CD4-positive, alpha-beta memory T cell (primary cell): ENCODE data around the gene PAK1. TPM values are rescaled to one million over a fixed set of nuclear protein-coding genes. Genes with fewer than 3 reads are reported as not detected.
A peak's percentile ranks its signal among the peaks of the same experiment; 100 is the strongest.

Source experiments
- CTCF ChIA-PET: fragments of 350-600 bp; sonication (Branson Sonifier 250); formaldehyde crosslinking; loops from one replicate; lab custom pipeline; 2021; ENCODE audit warnings: inconsistent platforms; ENCODE audit not compliant: partially characterized antibody; lab: Charles Lee
- POLR2A ChIA-PET: fragments of 350-600 bp; sonication (Branson Sonifier 250); formaldehyde crosslinking; loops from one replicate; lab custom pipeline; 2021; ENCODE audit not compliant: partially characterized antibody; lab: Charles Lee
- DNase-seq, 5 donors: peaks; one replicate each; pipeline versions ENCODE4 v3.0.0 to v3.0.0-alpha.2; 2020 to 2022; ENCODE audit warnings: mixed read lengths in 1 of 5
- H3K27ac ChIP-seq: one replicate; pipeline ENCODE4 v1.7.0; 2013; ENCODE audit warnings: low read depth, low read length
- H3K27me3 ChIP-seq: 2 replicates; pipeline ENCODE4 v1.7.0; 2013; ENCODE audit warnings: mild to moderate bottlenecking, low read length, moderate library complexity; ENCODE audit not compliant: insufficient read depth
- H3K36me3 ChIP-seq: 2 replicates; pipeline ENCODE4 v1.7.0; 2013; ENCODE audit warnings: mild to moderate bottlenecking, low read length, moderate library complexity; ENCODE audit not compliant: insufficient read depth
- H3K4me1 ChIP-seq: 2 replicates; pipeline ENCODE4 v1.7.0; 2013; ENCODE audit warnings: mild to moderate bottlenecking, low read length, moderate library complexity; ENCODE audit not compliant: insufficient read depth
- H3K4me3 ChIP-seq, 2 donors: one replicate each; pipeline ENCODE4 v1.7.0; 2013; ENCODE audit warnings: low read length in 2 of 2, mild to moderate bottlenecking in 1 of 2
- H3K9me3 ChIP-seq, 2 donors: one replicate each; pipeline ENCODE4 v1.7.0; 2013; ENCODE audit warnings: low read length in 2 of 2, control low read depth in 1 of 2; ENCODE audit not compliant: control insufficient read depth in 1 of 2
- H3K27ac Mint-ChIP-seq, 7 donors: one replicate each; pipeline ENCODE4 v1.8.0; 2020 to 2021; ENCODE audit warnings: mixed read lengths in 7 of 7, mild to moderate bottlenecking in 6 of 7, inconsistent platforms in 3 of 7, moderate library complexity in 3 of 7
- H3K27me3 Mint-ChIP-seq, 2 donors: one replicate each; pipeline ENCODE4 v1.8.0; 2020 to 2021; ENCODE audit warnings: mixed read lengths in 2 of 2
- H3K36me3 Mint-ChIP-seq, 2 donors: one replicate each; pipeline ENCODE4 v1.8.0; 2020 to 2021; ENCODE audit warnings: mixed read lengths in 2 of 2, inconsistent platforms in 1 of 2, mild to moderate bottlenecking in 1 of 2
- H3K4me1 Mint-ChIP-seq, 4 donors: one replicate each; pipeline ENCODE4 v1.8.0; 2020 to 2021; ENCODE audit warnings: mixed read lengths in 4 of 4, mild to moderate bottlenecking in 1 of 4
- H3K4me3 Mint-ChIP-seq, 8 donors: one replicate each; pipeline ENCODE4 v1.8.0; 2020 to 2021; ENCODE audit warnings: mixed read lengths in 8 of 8, mild to moderate bottlenecking in 7 of 8, moderate library complexity in 6 of 8, inconsistent platforms in 3 of 8
- H3K9me3 Mint-ChIP-seq, 8 donors: one replicate each; pipeline ENCODE4 v1.8.0; 2020 to 2021; ENCODE audit warnings: mixed read lengths in 8 of 8, mild to moderate bottlenecking in 5 of 8, inconsistent platforms in 3 of 8, moderate library complexity in 1 of 8
- intact Hi-C: fragments of 100-400 bp; cut with micrococcal nuclease; formaldehyde crosslinking; loops from one replicate; pipeline ENCODE4 v1.15.1; 2023
- polyA plus RNA-seq, 2 donors: library from polyadenylated mRNA; unstranded; fragments of 300-500 nt; fragmentation: Illumina TruSeq; gene quantifications; one replicate each; pipeline ENCODE4 v1.2.3, GENCODE V29; 2021
- total RNA-seq, 2 experiments: library from RNA; stranded (reverse); gene quantifications; one replicate each; pipeline ENCODE4 v1.2.3, GENCODE V29; 2021

PAK1 gene
- total and polyA plus RNA-seq, 4 experiments from 2014 or later, result 9.3 to 10.4 (median 9.7) TPM

- no peaks in the 10 kb centered on the region for H3K4me1 ChIP-seq
- no peaks in the 10 kb centered on the region for H3K4me1 Mint-ChIP-seq
- H3K9me3 ChIP-seq, result no peaks in the 10 kb centered on the region
- H3K4me3 Mint-ChIP-seq, result no peak overlapping the region
- peak overlapping the region in 3 of 7 donors; percentile 49 to 86 (median 68) for H3K27ac Mint-ChIP-seq
- H3K4me3 ChIP-seq, result no peak overlapping the region
- no peaks in the 10 kb centered on the region for H3K27me3 Mint-ChIP-seq
- ChIA-PET POLR2A (no interaction called here), CTCF (interaction anchor here (0.7 kb wide), 1 partner anchor 22 kb away, joined by 5 read pairs; no protein-coding TSS in a partner anchor)
- DNase-seq, result no peak
- H3K9me3 Mint-ChIP-seq, result peaks cover 0 to 7% (median 0%) of the 10 kb centered on the region in 8 donors
- no peaks in the 10 kb centered on the region for H3K27me3 ChIP-seq
- H3K27ac ChIP-seq, result no peak overlapping the region
- no peaks in the 10 kb centered on the region for H3K36me3 ChIP-seq
- H3K36me3 Mint-ChIP-seq, result peaks cover 26 to 29% of the 10 kb centered on the region in 2 donors
- intact Hi-C loops, result no loop called here
These were observed 141.6 kb downstream of the PAK1 start for GRCh38 chr11:77332259-77332658.

- H3K4me3 Mint-ChIP-seq, result no peak overlapping the region
- H3K36me3 Mint-ChIP-seq, result peaks cover 31 to 37% of the 10 kb centered on the region in 2 donors
- intact Hi-C loops, result no loop called here
- Histone ChIP-seq H3K27ac (no peak overlapping the region), H3K27me3 (no peaks in the 10 kb centered on the region), H3K36me3 (no peaks in the 10 kb centered on the region), H3K4me3 (no peak overlapping the region), H3K9me3 (no peaks in the 10 kb centered on the region), H3K4me1 (no peaks in the 10 kb centered on the region)
- no peak overlapping the region for H3K27ac Mint-ChIP-seq
- no peaks in the 10 kb centered on the region for H3K27me3 Mint-ChIP-seq
- H3K4me1 Mint-ChIP-seq, result no peaks in the 10 kb centered on the region
- ChIA-PET CTCF (interaction anchor here (1.0 kb wide), 1 partner anchor 45 kb away, joined by 3 read pairs; no protein-coding TSS in a partner anchor), POLR2A (no interaction called here)
- peaks cover 0 to 2% (median 0%) of the 10 kb centered on the region in 8 donors for H3K9me3 Mint-ChIP-seq
- no peak for DNase-seq
These were observed 148.7 kb downstream of the PAK1 start for GRCh38 chr11:77325159-77325558.

DNA sequence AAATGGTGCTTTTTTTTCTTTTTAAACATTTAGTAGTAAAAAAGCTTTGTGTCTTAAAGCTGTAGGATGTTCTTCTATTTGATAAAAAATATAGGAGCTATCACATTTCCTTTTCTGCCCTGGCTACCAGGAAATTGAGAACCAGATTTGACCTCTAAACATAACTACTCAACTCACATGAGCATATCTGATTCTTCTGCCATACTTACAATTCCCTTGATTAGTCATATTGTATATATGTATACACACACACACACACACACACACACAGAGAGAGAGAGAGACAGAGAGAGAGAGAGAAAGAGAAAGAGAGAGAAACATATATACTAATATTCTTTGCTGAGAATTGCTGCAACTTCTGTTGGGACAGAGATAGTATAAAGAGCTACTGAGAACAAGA is 149.4 kb downstream of the PAK1 start:
- no peak overlapping the region for H3K27ac Mint-ChIP-seq

DNA sequence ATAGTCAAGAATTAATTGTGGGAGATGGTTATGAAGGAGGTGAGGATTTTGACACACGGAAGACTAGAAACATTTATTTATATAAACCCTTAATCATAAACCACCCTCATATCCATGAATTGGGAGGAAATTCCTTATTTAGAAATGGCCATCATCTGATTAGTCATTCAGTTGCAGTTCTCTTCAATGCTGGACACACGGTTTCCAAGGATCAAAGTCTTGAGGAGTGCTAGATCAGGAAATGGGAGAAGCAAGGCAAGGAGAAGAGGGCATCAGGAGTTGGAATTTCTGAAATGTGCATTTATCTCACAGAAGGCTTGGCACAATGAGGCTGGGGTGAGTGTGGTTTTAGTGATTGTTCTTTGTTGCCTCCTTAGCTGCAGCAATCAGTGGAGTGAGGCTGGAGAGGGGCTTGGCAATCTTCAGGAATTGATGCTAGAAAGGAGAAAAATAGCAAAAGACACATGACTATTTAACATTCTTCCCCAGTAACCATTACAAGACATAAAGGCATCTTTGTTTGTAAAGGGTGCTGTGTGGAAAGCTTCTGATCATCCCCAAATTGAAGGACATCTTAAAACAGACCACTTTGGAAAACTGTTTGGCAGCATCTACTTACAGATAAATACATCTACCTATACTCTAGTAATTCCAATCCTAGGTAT is 150.8 kb downstream of the PAK1 start:
- H3K9me3 Mint-ChIP-seq, result peaks cover 0 to 2% (median 0%) of the 10 kb centered on the region in 8 donors
- no peaks in the 10 kb centered on the region for H3K4me1 ChIP-seq
- no peak overlapping the region for H3K27ac ChIP-seq
- H3K4me3 ChIP-seq, result no peak overlapping the region
- H3K4me1 Mint-ChIP-seq, result no peaks in the 10 kb centered on the region
- DNase-seq, result no peak
- no peaks in the 10 kb centered on the region for H3K36me3 ChIP-seq
- POLR2A ChIA-PET, result no interaction called here
- peak overlapping the region in 1 of 7 donors; percentile 10 for H3K27ac Mint-ChIP-seq
- H3K4me3 Mint-ChIP-seq, result no peak overlapping the region
- H3K9me3 ChIP-seq, result no peaks in the 10 kb centered on the region
- intact Hi-C loops, result no loop called here
- CTCF ChIA-PET, result no interaction called here
- H3K27me3 Mint-ChIP-seq, result no peaks in the 10 kb centered on the region
- H3K27me3 ChIP-seq, result no peaks in the 10 kb centered on the region
- H3K36me3 Mint-ChIP-seq, result peaks cover 28% of the 10 kb centered on the region in 2 donors

More for the DNA sequence above, 149.4 kb downstream of the PAK1 start:
- Histone ChIP-seq H3K27ac (no peak overlapping the region), H3K4me1 (no peaks in the 10 kb centered on the region), H3K27me3 (no peaks in the 10 kb centered on the region), H3K36me3 (no peaks in the 10 kb centered on the region), H3K4me3 (no peak overlapping the region), H3K9me3 (no peaks in the 10 kb centered on the region)
- intact Hi-C loops, result no loop called here
- DNase-seq, result no peak
- no peaks in the 10 kb centered on the region for H3K4me1 Mint-ChIP-seq
- no peaks in the 10 kb centered on the region for H3K27me3 Mint-ChIP-seq
- peaks cover 0 to 2% (median 0%) of the 10 kb centered on the region in 8 donors for H3K9me3 Mint-ChIP-seq
- CTCF ChIA-PET, result interaction anchor here (1.0 kb wide), 1 partner anchor 46 kb away, joined by 3 read pairs; no protein-coding TSS in a partner anchor
- no peak overlapping the region for H3K4me3 Mint-ChIP-seq
- POLR2A ChIA-PET, result no interaction called here
- peaks cover 31 to 37% of the 10 kb centered on the region in 2 donors for H3K36me3 Mint-ChIP-seq

GRCh38 chr11:77322506-77322905 is 151.4 kb downstream of the PAK1 start:
- no peaks in the 10 kb centered on the region for H3K4me1 Mint-ChIP-seq
- ChIA-PET CTCF (no interaction called here), POLR2A (no interaction called here)
- H3K4me3 ChIP-seq, result no peak overlapping the region
- no peaks in the 10 kb centered on the region for H3K27me3 ChIP-seq
- DNase-seq, result no peak
- intact Hi-C loops, result no loop called here
- H3K36me3 ChIP-seq, result no peaks in the 10 kb centered on the region
- H3K4me3 Mint-ChIP-seq, result no peak overlapping the region
- H3K27ac ChIP-seq, result no peak overlapping the region
- peaks cover 0 to 2% (median 0%) of the 10 kb centered on the region in 8 donors for H3K9me3 Mint-ChIP-seq
- H3K36me3 Mint-ChIP-seq, result peaks cover 25 to 28% of the 10 kb centered on the region in 2 donors
- no peaks in the 10 kb centered on the region for H3K27me3 Mint-ChIP-seq
- no peak overlapping the region for H3K27ac Mint-ChIP-seq
- H3K4me1 ChIP-seq, result no peaks in the 10 kb centered on the region
- H3K9me3 ChIP-seq, result no peaks in the 10 kb centered on the region

DNA sequence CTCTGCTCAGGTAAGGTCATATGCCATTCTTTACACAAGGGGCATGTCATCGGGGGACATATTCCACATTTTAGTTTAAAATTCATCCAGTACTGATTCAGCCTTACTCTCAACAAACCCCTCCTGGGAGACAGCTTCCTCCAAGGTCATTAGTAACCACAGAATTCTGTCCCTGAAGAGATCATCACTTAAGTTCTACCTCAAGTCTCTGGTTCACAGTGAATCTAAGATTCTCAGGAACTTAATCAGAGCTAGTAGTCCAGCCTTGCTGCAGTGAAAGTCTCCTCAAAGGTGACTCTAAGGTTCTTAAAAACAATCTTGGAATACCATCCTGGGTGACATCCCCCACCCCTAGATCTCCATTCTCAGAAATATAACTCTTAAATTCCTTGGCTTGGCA is 153.5 kb downstream of the PAK1 start:
- peaks cover 0 to 1% of the 10 kb centered on the region in 2 donors for H3K27me3 Mint-ChIP-seq

DNA sequence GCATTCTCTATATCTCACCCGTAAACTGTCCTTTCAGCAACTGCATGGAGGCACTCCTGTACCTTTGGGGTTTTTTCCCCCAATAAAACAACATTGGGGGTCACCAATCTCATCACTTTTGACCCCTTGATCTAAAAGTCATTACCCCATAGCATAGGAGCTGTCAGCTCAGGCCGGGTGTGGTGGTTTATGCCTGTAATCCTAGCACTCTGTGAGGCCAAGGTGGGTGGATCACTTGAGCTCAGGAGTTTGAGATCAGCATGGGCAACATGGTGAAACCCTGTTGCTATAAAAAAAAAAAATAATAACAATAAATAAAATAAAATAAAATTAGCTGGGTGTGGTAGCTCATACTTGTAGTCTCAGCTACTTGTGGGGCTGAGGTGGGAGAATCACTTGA is 155.3 kb downstream of the PAK1 start:
- ChIA-PET POLR2A (no interaction called here), CTCF (no interaction called here)
- intact Hi-C loops, result no loop called here
- no peaks in the 10 kb centered on the region for H3K9me3 ChIP-seq
- Mint-ChIP-seq H3K27ac (no peak overlapping the region), H3K4me1 (no peaks in the 10 kb centered on the region), H3K36me3 (peaks cover 11 to 14% of the 10 kb centered on the region in 2 donors), H3K9me3 (peaks cover 0 to 2% (median 0%) of the 10 kb centered on the region in 8 donors), H3K27me3 (peaks cover 0 to 1% of the 10 kb centered on the region in 2 donors), H3K4me3 (no peak overlapping the region)
- no peak overlapping the region for H3K27ac ChIP-seq
- no peaks in the 10 kb centered on the region for H3K27me3 ChIP-seq
- DNase-seq, result no peak
- H3K4me1 ChIP-seq, result no peaks in the 10 kb centered on the region
- no peak overlapping the region for H3K4me3 ChIP-seq
- H3K36me3 ChIP-seq, result no peaks in the 10 kb centered on the region

More for the DNA sequence above, 153.5 kb downstream of the PAK1 start:
- Mint-ChIP-seq H3K4me3 (no peak overlapping the region), H3K27ac (no peak overlapping the region), H3K9me3 (peaks cover 0 to 2% (median 0%) of the 10 kb centered on the region in 8 donors), H3K4me1 (no peaks in the 10 kb centered on the region), H3K36me3 (peaks cover 13 to 17% of the 10 kb centered on the region in 2 donors)
- POLR2A ChIA-PET, result no interaction called here
- CTCF ChIA-PET, result no interaction called here
- H3K4me3 ChIP-seq, result no peak overlapping the region
- no peaks in the 10 kb centered on the region for H3K4me1 ChIP-seq
- intact Hi-C loops, result no loop called here
- H3K27ac ChIP-seq, result no peak overlapping the region
- no peak for DNase-seq
- H3K9me3 ChIP-seq, result no peaks in the 10 kb centered on the region
- H3K36me3 ChIP-seq, result no peaks in the 10 kb centered on the region
- no peaks in the 10 kb centered on the region for H3K27me3 ChIP-seq
